ENCODE measurements around the gene PACSIN1. TPM values are rescaled to one million over a fixed set of nuclear protein-coding genes. Genes with fewer than 3 reads are reported as not detected.
"Not testable (repeated sequence)": the region's sequence is repeated elsewhere in the genome, so short reads cannot be mapped to it uniquely, and the experiment has no call there.

The PACSIN1 gene
- total and polyA plus RNA-seq, 4 donors, result 0.03 to 0.17 (median 0.15) TPM

DNA sequence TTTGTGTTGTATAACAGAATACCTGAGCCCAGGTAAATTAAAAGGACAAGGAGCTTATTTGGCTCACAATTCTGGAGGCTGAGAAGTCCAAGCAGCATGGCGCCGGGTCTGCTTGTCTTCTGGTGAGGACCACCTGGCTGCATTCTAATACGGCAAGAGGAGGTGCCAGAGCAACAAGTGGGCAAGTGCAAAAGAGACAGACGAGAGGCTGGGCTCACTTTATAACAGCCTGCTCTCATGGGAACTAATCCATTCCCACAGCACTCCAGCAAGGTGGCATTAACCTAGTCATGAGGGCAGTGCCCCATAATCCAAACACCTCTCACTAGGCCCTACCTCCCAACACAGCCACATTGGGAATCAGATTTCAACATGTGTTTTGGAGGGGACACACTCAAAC is 12.9 kb downstream of the PACSIN1 start:
- no peaks in the 10 kb centered on the region for H3K36me3 ChIP-seq (ENCODE audit: control insufficient read depth in 4 of 4, insufficient read depth in 3 of 4, low read depth in 1 of 4, low read length in 3 of 4)
- no peaks in the 10 kb centered on the region for H3K9me3 ChIP-seq (ENCODE audit: control insufficient read depth in 4 of 4, low read length in 3 of 4)
- TF ChIP-seq YY1 (IDR thresholded peaks at IDR 0.05), result no peak
- no peak for TF ChIP-seq MAX (IDR thresholded peaks at IDR 0.05)
- TF ChIP-seq, protein P1, sequence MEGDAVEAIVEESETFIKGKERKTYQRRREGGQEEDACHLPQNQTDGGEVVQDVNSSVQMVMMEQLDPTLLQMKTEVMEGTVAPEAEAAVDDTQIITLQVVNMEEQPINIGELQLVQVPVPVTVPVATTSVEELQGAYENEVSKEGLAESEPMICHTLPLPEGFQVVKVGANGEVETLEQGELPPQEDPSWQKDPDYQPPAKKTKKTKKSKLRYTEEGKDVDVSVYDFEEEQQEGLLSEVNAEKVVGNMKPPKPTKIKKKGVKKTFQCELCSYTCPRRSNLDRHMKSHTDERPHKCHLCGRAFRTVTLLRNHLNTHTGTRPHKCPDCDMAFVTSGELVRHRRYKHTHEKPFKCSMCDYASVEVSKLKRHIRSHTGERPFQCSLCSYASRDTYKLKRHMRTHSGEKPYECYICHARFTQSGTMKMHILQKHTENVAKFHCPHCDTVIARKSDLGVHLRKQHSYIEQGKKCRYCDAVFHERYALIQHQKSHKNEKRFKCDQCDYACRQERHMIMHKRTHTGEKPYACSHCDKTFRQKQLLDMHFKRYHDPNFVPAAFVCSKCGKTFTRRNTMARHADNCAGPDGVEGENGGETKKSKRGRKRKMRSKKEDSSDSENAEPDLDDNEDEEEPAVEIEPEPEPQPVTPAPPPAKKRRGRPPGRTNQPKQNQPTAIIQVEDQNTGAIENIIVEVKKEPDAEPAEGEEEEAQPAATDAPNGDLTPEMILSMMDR (IDR thresholded peaks at IDR 0.05; ENCODE audit: low read depth, low read length, missing input control), result no peak
- TF ChIP-seq RXRA (IDR thresholded peaks at IDR 0.05), result no peak
- TF ChIP-seq SP1 (IDR thresholded peaks at IDR 0.05), result no peak
- no peak for TF ChIP-seq ZBTB33 (IDR thresholded peaks at IDR 0.05)
- no peak for TF ChIP-seq TAF1 (conservative IDR thresholded peaks at IDR 0.05)
- TF ChIP-seq FOXA2 (IDR thresholded peaks at IDR 0.05), result no peak
- TF ChIP-seq RAD21 (IDR thresholded peaks at IDR 0.05), result no peak
- TF ChIP-seq FOXA1 (IDR thresholded peaks at IDR 0.05), result no peak
- TF ChIP-seq HNF4A (conservative IDR thresholded peaks at IDR 0.05), result no peak
- no peak overlapping the region for H3K4me3 ChIP-seq (ENCODE audit: low read depth in 1 of 3, low read length in 3 of 3)
- no peaks in the 10 kb centered on the region for H3K27me3 ChIP-seq (ENCODE audit: control insufficient read depth in 4 of 4, insufficient read depth in 4 of 4, low read length in 3 of 4)
- no peaks in the 10 kb centered on the region for H3K4me1 ChIP-seq (ENCODE audit: control insufficient read depth in 4 of 4, insufficient read depth in 4 of 4, low read length in 3 of 4)
- no peak for DNase-seq (ENCODE audit: low spot score)
- no peak overlapping the region for H3K27ac ChIP-seq (ENCODE audit: low read depth in 1 of 2, low read length in 2 of 2)
- WGBS, result 92% methylated on average over 4 of the region's 4 CpGs
- H3K9ac ChIP-seq (ENCODE audit: low read depth in 1 of 2, low read length in 2 of 2), result no peak overlapping the region

DNA sequence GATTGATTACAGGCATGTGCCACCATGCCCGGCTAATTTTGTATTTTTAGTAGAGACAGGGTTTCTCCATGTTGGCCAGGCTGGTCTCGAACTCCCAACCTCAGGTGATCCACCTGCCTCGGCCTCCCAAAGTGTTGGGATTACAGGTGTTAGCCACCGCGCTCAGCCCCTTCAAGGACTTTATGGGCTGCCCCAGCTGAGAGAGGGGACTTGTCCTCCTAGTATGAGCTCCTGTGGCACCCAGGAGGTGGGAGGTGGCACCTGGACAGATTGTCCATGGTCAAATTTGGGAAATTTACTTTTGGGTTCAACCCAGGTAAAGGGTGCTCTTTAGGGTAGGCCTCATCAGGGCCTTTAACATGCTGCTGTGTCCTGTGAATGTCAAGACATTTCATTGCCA is 17.9 kb downstream of the PACSIN1 start:
- H3K4me3 ChIP-seq (ENCODE audit: low read depth in 1 of 3, low read length in 3 of 3); H3K9me3 ChIP-seq (ENCODE audit: control insufficient read depth in 4 of 4, low read length in 3 of 4); H3K4me1 ChIP-seq (ENCODE audit: control insufficient read depth in 4 of 4, insufficient read depth in 4 of 4, low read length in 3 of 4); DNase-seq (ENCODE audit: low spot score); H3K27ac ChIP-seq (ENCODE audit: low read depth in 1 of 2, low read length in 2 of 2); H3K36me3 ChIP-seq (ENCODE audit: control insufficient read depth in 4 of 4, insufficient read depth in 3 of 4, low read depth in 1 of 4, low read length in 3 of 4); H3K27me3 ChIP-seq (ENCODE audit: control insufficient read depth in 4 of 4, insufficient read depth in 4 of 4, low read length in 3 of 4); H3K9ac ChIP-seq (ENCODE audit: low read depth in 1 of 2, low read length in 2 of 2): not testable (repeated sequence)
- 96% methylated on average over 5 of the region's 5 CpGs for WGBS

GRCh38 chr6:34484391-34484790 is 18.5 kb downstream of the PACSIN1 start:
- Histone ChIP-seq H3K36me3 (ENCODE audit: control insufficient read depth in 4 of 4, insufficient read depth in 3 of 4, low read depth in 1 of 4, low read length in 3 of 4) (no peaks in the 10 kb centered on the region), H3K9me3 (ENCODE audit: control insufficient read depth in 4 of 4, low read length in 3 of 4) (no peaks in the 10 kb centered on the region), H3K4me1 (ENCODE audit: control insufficient read depth in 4 of 4, insufficient read depth in 4 of 4, low read length in 3 of 4) (no peaks in the 10 kb centered on the region), H3K27me3 (ENCODE audit: control insufficient read depth in 4 of 4, insufficient read depth in 4 of 4, low read length in 3 of 4) (no peaks in the 10 kb centered on the region), H3K4me3 (ENCODE audit: low read depth in 1 of 3, low read length in 3 of 3) (no peak overlapping the region), H3K9ac (ENCODE audit: low read depth in 1 of 2, low read length in 2 of 2) (no peak overlapping the region), H3K27ac (ENCODE audit: low read depth in 1 of 2, low read length in 2 of 2) (no peak overlapping the region)
- 67% methylated on average over 1 of the region's 1 CpG for WGBS
- DNase-seq (ENCODE audit: low spot score), result no peak
- TF ChIP-seq FOXA1 (IDR thresholded peaks at IDR 0.05), result no peak
- TF ChIP-seq MAX (IDR thresholded peaks at IDR 0.05), result no peak
